ENCODE data around the gene AVEN.
A peak's percentile ranks its signal among the peaks of the same experiment; 100 is the strongest.

AVEN gene

DNA sequence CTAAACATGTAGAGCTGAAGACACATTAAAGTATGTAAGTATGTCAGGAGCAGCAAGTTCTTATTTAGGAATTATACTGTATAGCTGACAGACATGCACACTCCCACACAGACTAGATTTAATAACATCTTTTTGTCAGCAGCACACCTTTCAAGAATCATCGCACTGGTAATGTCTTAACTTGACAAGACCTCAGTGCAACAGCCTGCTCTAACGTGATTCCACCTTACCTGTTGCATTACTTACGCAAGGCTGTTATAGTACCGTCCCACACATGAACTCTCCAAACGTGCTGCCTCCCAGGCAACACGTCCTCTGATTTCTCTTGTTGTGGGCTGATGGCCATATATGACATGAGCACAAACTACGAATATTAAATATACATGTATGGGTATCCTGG lies 58.8 kb downstream of the AVEN start:
- DNase-seq = no peak

DNA sequence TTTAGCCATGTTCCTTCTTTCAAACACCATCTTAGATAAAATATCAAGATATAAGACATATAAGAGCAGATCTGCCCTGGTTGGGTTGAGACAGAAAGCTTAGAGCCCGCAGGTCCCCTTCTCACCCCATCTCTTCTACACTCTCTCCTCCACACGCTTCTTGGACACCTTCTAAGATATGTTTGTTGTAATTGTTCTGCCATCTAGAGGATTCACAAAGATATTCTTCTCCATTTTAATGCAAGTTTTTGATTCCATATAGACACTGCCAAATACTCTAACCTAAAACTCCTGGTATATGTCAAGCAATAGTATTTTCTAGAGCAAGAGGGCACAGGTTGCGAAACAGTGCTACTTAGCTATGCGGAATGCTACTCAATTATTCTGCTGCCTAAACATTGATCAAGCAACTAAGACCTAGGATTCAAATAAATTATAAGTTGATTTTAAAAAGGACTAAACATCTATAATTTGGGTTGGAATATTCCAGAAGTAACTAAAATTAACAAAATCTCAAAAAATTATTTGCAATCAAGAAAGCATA lies 63.9 kb downstream of the AVEN start:
- DNase-seq = no peak

DNA sequence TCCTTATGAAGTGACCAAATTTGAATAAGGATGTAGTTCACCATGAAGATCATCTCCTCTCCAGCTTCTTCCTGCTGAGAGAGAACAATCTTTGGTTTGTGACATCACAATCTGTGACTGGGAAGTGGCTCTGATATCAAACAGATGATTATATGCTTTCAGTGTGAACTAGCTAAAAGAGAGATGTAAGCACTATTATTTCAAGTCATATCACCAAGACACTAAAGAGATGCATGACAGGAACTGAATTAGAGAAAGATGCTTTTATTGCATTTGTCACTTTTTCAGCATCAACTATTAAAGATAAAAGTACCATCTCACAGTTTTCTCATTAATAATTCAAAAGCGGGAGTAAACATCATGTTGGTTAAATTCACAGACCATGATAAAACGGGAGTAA lies 67.2 kb downstream of the AVEN start:
- no peak for DNase-seq

DNA sequence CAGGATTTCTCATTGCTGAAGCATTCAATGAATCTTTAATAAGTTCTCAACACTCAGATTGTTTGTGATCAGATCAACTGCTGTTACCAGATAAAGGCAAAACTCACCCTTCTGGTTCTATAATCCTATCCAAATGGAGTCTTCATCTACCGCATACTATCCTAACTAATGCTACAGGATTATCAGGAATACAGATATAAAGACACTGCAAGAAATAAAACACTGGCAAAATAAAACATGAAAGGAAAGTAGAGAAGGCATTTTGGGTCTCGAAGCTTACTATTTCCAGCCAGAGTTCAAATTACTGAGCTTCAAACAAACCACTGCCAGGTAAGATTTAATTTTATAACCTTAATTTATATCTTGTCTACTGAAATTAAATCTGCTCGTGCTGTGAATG lies 70.2 kb downstream of the AVEN start:
- DNase-seq = no peak

DNA sequence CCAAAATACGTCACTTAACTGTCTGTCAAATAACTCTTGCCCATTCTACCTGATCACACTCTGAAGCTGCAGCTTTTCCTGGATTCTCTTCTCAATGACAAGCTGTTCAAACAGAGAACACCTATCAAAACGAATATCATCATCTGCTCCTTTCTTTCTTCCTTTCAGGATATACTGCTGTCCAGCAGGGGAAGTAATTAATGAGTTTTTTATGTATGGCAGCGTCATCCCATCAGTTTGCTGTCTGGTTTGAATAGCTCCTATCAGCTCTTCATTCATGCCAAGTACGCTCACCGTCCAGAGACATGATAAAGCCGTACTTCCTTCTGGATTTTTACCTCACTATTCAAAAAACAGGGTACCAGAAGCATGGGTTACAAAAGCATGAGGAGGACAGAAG lies 70.8 kb downstream of the AVEN start, which contains the start of gene CHRM5:
TSS of gene CHRM5 (plus strand) at position 274 of the 400 bp plus-strand sequence. CDS start 94,221 bp downstream, outside the sequence.
- DNase-seq = peak; percentile 50

DNA sequence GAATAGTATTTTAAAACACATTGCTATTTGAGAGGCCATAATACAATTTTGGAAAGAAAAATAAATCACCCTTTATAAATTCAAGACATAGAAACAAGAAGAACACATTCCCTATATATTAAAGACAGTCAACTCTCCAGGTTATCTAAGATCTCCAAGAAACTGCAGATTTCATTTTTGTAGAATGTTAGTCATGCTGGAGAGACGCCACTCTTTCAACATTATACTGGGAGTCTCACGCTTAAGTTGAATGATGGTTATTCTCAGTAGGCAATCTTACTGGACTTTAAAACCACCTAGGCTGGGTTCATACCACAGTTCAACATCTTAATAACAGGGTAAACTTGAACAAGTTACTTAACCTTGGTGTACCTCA lies 74.4 kb downstream of the AVEN start:
- no peak for DNase-seq

DNA sequence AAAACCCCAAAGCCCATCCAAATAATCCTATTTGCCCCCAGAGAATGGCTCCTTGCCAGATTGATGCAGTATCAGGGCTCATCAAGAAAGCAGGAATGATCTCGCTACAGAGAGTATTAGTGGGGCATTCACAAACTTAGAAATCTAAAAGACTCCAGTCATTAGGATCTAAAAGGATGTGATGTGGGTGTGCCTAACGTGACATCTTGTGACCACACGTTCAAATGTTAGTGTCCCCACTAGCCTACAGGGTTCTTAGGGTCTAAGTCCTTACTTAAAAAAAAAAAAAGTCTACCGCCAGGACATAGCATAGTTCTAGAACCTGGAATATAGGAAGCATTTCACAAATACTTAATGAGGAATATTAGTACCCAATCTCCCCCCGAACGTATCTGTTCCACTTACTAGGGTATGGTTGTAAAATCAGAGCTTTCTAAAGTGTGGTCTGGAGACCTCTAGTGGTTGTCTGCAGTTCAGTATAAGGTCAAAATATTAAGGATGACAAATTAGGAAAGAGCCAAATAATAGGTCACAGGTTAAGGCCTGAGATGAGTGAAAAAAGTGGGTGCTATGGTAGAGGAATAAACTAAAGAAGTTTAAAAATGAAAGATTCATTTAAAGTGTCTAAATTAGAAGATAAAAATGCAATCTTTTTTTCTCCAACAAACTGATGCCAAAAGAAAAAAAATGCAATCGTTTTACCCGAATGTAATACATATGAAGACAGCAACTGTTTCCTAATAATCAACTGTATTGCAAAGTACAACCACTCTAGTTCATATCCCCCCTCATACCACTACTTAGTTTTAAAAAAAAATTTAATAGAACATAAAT lies 75.0 kb downstream of the AVEN start:
- peak; percentile 31 for DNase-seq

DNA sequence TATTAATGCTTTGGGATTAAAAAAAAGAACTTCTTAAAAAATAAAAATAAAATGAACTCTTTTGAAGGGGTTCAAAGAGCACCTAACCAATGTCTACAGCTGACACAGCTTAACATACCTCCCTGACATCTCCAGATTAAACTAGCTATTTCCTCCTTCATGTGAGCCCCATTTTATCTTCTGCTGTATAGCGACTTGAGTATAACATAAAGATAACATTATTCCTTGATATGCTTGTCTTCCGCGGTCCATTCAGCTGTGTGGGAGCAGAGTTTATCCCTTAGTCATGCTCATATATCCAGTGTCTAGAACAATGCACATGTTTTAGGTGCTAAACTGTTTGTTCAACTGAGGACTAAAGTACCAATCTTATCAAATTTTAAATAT lies 78.5 kb downstream of the AVEN start:
- no peak for DNase-seq

DNA sequence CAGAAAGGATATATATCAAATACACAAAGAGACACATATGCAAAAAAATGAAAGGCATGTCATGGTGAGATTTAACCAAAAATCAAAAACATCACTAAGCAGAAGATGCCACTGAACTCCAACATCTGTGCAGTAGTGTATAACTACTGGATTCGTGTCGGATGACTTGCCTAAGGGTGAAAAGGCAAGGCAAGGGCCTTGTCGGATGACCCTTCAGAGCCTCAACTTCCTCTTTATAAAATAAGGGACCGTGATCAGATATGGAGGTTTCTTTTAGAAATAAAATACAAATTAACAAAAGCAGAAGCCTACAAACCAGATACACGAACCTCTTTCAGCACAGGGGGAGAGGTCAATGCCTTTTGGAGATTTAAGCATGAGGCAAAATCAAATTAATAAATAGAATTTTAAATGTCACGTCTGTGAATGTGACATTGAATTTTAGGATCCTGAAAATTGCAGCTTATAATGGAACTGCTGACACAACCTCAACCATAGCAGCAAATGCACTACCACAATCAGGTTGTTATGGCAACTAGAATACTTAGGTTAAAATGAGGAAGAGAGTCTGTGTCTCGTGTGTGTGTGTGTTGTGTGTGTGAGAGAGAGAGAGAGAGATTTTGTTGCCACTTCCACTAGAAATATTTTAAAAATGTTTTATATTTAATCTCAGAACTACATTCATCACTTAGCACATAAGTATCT lies 79.0 kb downstream of the AVEN start:
- no peak for DNase-seq

DNA sequence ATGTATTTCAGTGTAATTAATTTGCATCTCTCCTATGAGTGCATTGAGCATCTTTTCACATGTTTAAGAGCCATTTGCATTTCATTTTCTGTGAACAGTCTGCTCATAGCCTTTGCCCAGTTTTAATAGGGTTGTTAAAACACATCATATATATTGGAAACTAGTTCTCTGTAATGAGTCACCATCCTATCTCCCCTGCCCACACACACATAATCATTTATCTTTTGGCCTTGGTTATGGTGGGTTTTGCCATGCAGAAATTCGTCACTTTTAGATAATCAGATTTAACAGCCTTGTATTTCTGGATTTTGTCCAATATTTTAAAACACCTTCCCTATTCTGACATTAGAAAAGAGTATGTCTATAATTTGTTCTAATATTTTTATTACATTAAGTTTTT lies 82.6 kb downstream of the AVEN start:
- DNase-seq = no peak

DNA sequence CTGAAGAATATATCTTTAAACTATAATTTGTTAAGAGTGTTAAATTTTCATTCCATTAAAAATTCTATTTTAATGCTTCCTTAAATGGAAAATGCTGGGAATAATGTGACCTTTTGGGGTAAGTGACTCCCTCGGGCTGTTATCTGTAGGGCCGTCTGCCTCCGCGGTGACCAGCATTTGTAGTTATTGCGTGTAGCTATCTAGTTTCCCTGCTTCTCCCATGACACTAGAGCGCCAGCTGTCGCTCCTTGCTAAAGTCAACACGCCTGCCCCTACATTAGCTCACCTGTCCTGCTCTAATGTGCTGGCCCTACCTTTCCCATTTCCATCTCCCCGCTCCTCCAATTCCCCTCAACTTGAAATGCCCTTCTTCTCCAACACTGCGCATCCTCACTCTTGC lies 83.1 kb downstream of the AVEN start:
- no peak for DNase-seq

DNA sequence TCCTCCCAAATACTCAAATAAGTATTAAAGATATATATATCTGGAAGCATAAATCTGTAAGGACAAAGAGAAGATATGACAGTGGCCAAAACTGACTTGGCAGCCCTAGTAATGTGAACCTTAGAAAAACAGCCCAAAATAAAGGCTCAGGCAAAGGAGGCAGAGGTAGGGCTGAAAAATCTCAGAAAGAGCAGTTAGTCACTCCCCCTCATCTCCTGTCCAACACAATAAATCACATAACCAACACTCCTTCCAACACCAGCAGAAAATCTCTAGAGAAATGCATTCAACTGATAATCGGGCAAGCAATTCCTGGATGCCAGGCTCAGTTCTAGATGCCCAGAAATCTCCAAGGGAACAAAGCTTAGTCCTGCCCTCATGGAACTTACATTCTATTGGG lies 92.9 kb downstream of the AVEN start:
- DNase-seq = no peak

DNA sequence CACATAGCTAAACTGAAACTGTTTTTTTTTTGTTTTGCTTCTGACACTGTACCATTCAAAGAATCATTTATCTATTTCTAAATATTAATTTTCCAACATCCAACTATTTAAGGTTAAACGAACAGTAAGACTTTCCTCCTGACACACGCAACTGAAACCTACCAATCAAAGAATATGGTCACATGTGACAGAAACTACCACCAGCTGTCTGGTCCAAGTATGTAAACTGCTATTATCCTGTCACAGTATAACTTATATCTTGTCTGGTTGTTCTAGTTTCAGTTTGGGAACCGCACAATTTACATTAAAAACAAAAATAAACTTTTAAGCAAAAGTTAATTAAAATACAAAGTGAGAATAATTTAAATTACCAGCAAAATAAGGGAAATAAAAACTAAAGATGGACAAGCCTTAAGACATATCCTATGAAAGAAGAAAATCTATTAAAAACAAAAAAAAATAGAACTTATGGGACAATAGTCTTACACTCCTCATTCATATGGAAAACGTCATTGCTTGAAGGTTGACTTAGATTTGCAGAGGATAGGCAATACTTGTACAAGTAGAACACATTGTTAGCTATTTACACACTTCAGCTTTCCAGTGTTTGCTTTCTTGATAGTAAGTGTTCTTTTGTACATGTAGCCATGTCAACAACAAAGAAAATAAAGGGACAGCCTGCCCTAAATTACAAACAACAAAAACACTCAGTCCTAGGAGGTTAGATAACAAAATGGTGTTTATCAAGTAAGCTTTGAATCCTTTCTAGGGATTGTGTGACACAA lies 97.5 kb downstream of the AVEN start:
- no peak for DNase-seq

DNA sequence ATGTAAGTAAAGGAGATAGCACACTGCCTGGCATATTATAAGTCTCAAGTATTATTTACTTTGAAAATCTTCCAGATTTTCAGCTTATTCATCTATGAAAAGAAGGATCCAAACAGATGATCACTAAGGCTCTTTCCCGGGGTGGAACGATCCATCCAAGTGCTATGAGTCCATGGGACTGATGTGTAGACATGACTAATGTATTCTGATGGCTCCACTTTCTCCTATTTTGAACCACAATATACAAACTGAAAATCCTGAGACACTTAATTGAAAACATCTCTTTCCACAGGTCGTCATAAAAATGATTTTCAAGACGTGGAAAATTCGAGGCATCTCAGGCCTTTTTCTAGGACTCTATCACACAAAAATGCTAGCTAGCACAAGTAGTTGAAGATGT lies 104.1 kb downstream of the AVEN start:
- DNase-seq = no peak

DNA sequence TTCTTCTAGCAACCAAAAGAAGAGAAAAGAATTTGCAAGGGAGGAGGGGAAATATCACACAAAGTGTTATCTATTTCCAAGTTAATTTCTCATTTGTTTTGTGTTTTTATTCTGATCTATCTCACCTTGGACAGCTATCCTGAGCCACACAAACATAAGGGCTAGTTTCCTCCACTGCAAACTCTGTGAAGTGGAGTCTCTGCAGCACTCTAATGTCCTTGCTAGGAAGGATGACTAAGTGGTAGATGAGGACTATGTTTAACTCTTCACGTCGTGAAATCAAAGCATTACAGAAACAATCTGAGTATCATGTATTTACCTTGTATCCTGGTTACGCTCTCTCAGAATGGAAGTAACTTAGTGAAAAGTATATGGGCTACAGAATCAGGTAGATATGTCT lies 104.6 kb downstream of the AVEN start:
- DNase-seq = no peak

DNA sequence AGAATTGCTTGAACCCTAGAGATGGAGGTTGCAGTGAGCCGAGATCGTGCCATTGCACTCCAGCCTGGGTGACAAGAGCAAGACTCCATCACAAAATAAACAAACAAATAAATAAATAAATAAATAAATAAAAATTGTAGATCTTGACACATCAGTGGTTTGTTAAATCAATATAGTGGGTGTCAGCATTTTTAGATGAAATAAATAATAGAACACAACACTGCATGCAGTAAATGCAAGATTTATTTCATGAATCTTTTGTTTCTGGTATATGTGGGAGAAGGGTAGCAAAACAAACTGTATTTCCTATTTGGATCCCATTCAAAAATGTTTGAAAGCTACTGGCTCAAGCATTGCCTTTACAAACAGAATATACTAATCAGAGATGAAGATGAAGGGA lies 106.3 kb downstream of the AVEN start:
- DNase-seq = no peak

DNA sequence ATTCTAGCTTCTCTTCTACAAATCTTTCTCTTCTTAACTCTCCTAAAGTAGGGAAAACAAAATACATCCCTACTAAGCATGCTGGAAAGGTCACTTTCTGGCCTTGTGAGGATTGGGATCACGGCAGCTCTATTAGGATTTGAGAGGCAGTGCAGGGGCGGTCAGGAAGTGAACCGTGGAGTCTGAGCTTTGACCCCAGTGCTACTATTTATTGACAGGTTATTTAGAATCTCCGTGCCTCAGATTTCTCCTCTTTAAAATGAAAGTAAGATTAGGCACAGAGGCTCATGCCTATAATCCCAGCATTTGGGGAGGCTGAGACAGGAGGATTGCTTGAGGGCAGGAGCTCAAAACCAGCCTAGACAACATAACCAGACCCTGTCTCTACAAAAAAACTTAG lies 112.7 kb downstream of the AVEN start:
- no peak for DNase-seq

DNA sequence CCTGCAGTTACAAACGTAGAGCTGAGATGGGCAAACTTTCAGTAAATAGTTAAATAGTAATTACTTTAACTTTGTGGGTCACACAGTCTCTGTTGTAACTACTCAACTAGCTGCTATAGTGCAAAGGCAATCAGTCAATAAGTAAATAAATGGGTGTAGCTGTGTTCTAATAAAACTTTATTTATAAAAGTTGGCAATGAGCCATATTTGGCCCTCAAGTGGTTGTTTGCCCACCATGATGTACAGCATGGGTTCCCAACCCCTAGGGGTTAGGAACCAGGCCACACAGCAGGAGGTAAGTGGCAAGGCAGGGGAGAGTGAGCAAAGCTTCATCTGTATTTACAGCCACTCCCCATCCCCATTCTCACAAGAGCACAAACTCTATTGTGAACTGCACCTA lies 115.6 kb downstream of the AVEN start:
- no peak for DNase-seq

DNA sequence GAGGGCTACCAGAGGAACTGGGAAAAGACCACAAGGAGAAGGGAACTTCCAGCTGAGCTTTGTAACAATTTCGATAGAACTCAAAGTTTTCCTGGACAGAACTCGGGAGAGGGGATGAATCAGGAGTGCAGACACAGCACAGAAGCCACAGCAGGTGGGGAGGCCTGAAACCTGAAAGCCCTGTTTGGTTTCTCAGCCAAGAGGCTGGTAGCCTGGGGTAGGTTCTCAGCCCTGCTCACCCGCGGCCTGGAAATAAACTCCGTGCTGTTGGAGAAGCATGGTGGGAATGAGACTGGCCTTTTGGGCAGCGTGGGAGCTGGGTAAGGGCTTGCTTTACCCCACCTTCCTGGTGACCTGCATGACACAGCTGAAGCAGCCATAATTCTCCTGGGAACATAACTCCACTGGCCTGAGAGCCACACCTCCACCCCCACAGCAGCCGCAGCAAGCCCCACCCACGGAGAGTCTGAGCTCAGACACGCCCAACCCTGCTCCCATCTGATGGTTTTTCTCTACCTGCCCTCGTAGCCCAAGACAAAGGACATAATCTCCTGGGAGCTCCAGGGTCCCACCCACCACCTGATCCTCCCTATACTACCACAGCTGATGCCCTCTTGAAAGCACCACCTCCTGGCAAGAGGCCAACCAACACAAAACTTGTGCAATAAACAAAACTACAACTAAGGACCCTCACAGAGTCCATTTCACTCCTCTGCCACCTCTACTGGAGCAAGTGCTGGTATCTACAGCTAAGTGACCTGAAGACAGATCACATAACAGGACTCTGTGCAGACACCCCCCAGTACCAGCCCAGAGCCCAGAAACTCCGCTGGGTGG lies 123.2 kb downstream of the AVEN start:
- peak; percentile 10 for DNase-seq

DNA sequence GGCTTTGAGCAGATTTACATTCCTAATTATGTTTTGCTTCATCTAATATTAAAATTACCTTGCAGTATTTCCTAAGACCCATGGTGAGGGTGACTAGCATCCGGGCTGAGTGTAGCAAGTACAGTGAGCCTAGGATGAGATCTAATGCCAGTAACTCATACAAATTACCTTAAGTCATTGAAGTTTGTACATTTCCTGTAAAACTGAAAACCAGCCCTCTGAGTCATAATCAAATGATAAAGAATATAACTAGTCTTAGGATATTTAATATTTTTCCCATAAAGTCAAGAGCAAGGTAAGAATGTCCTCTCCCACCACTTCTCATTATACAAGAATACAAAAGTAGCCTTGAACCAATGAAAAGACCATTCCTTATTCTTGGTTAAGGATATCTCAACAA lies 125.5 kb downstream of the AVEN start:
- DNase-seq = no peak

DNA sequence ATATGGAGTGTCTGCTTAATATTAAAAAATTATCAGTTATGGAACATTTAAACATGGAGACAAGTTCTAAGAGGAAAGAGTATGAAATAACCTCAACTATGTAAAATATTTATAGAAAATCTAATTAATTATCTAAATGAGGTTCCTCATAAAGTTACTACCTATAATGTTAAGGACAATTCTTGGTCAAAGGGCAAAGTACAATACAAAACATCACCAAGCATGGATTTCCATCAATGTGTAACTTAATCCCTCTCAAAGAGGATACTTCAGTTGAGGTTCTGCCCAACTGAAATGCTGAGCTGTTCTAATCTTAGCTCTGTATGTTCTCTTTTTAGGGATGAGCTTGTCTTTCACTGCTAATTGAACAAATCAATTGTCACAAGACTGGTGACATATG lies 126.7 kb downstream of the AVEN start:
- no peak for DNase-seq

DNA sequence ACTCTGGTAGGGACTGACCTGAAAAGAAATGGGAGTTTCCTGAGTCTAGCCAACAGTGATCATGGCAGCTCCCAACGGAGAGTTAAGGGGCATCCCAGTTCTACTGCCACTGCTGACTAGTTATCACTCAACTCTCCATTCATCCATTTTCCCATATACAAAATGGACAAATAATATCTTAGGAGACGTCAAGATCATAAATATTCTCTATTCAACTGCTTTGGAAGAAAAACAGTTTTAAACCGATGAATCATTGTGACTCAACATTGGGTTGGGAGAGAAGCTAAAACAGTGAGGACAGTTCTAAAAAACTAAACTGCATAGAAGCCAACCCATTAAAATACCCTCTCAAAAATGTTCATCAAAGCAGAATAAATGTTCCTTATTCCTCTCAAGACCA lies 128.3 kb downstream of the AVEN start:
- no peak for DNase-seq

DNA sequence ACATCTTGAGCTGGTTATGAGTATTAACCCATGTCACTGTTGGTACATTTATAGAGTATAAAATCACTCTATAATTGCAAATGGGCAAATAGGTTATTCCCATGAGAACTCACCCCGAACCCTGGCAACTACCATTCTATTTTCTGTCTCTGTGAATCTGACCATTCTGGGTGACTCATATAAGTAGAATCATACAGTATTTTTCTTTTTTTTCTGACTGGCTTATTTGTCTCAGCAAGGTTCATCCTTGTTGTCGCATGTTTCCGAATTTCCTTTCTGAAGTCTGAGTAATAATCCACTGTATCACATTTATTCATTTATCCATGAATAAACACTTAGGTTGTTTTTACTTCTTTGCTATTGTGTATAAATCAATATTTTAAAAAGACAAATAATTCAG lies 130.6 kb downstream of the AVEN start:
- no peak for DNase-seq
